ENCODE measurements around the gene PURA. TPM values are rescaled to one million over a fixed set of nuclear protein-coding genes. Genes with fewer than 3 reads are reported as not detected.

Gene PURA
- total RNA-seq, 1 experiment from 2014 or later, result 20.1 TPM

DNA sequence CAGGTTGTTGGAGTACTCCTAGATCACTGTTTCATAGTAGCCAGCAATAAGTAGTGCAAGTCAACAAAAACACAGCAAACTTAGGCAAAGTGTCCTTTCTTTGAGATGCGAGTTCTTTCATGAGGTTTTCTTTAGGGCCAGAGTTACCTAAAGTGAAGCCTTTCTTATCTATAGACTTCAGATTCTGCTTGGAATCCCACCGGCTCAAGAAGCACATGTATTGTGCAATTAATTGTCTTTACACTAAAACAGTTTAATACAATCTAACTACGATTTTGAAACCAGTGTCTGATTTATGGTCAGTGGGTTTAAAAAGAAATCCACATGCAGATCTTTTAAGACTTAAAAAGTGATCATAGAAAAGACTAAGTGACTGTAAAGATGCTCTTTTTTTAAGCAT, 3.6 kb downstream of the PURA start:
- intact Hi-C loops (cut with micrococcal nuclease), result no loop called here
- H3K4me1 Mint-ChIP-seq (ENCODE audit: insufficient read depth, unreplicated experiment), result peaks cover 47% of the 10 kb centered on the region
- no peaks in the 10 kb centered on the region for H3K27me3 Mint-ChIP-seq (ENCODE audit: insufficient read depth, unreplicated experiment)
- ChIA-PET CTCF (interaction anchor here (0.7 to 8.5 kb wide), 13 partner anchors 9 to 330 kb away, joined by 3 to 89 read pairs (median 5); partner anchors contain the start of gene HBEGF), POLR2A (interaction anchor here (0.5 to 10.9 kb wide), 11 partner anchors 9 to 573 kb away, joined by 3 to 147 read pairs (median 4); partner anchors contain the start of genes CYSTM1 and HARS1)
- H3K4me3 Mint-ChIP-seq (ENCODE audit: unreplicated experiment), result peak overlapping the region; percentile 88
- no peak for DNase-seq (ENCODE audit: unreplicated experiment)
- TF ChIP-seq, protein P1, sequence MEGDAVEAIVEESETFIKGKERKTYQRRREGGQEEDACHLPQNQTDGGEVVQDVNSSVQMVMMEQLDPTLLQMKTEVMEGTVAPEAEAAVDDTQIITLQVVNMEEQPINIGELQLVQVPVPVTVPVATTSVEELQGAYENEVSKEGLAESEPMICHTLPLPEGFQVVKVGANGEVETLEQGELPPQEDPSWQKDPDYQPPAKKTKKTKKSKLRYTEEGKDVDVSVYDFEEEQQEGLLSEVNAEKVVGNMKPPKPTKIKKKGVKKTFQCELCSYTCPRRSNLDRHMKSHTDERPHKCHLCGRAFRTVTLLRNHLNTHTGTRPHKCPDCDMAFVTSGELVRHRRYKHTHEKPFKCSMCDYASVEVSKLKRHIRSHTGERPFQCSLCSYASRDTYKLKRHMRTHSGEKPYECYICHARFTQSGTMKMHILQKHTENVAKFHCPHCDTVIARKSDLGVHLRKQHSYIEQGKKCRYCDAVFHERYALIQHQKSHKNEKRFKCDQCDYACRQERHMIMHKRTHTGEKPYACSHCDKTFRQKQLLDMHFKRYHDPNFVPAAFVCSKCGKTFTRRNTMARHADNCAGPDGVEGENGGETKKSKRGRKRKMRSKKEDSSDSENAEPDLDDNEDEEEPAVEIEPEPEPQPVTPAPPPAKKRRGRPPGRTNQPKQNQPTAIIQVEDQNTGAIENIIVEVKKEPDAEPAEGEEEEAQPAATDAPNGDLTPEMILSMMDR (IDR thresholded peaks at IDR 0.05; ENCODE audit: unreplicated experiment), result no peak
- no peaks in the 10 kb centered on the region for H3K9me3 Mint-ChIP-seq (ENCODE audit: unreplicated experiment)
- no TSS peak for BruUV-seq (replicated peaks)
- peaks cover 10% of the 10 kb centered on the region for H3K36me3 Mint-ChIP-seq (ENCODE audit: insufficient read depth, unreplicated experiment)
- no peak overlapping the region for H3K27ac Mint-ChIP-seq (ENCODE audit: low read depth, unreplicated experiment)

DNA sequence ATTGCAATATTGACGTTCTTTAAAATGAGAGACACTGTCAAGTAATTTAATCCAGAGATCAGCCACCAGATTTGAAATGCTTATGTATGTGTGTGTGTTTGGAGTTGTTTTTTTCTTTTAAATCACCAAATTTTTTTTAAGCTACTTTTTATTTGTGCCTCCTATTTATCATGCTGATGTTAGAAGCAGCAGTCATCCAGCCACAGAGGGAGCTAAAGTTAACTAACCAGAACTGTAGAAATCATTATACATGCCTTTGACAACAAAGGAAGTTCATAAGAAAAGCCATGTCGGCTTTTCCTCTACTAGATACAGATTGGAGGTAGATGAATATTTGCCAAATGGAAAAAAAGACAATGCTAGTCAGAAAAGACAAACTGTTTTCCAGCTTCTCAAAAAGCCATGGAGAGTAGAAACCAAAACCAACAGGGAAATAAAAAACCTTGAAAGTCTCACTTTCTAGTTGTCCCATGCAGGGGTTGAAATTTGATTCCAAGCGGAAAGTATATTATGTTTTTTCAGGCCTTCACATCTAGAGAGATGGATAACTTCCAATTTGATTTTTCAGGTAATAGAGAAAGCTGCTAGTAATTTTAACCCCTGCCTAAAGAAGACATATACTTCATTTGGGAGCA, 4.5 kb downstream of the PURA start:
- POLR2A ChIA-PET, result interaction anchor here (0.5 to 10.9 kb wide), 7 partner anchors 11 to 556 kb away, joined by 3 to 147 read pairs (median 3); no protein-coding TSS in a partner anchor
- BruUV-seq (replicated peaks), result no TSS peak
- Mint-ChIP-seq H3K27ac (ENCODE audit: low read depth, unreplicated experiment) (peak overlapping the region; percentile 8), H3K9me3 (ENCODE audit: unreplicated experiment) (no peaks in the 10 kb centered on the region), H3K4me1 (ENCODE audit: insufficient read depth, unreplicated experiment) (peaks cover 47% of the 10 kb centered on the region), H3K27me3 (ENCODE audit: insufficient read depth, unreplicated experiment) (no peaks in the 10 kb centered on the region), H3K4me3 (ENCODE audit: unreplicated experiment) (peak overlapping the region; percentile 21), H3K36me3 (ENCODE audit: insufficient read depth, unreplicated experiment) (peaks cover 10% of the 10 kb centered on the region)
- DNase-seq (ENCODE audit: unreplicated experiment), result no peak
- CTCF ChIA-PET, result interaction anchor here (0.6 to 8.5 kb wide), 15 partner anchors 11 to 331 kb away, joined by 3 to 89 read pairs (median 4); no protein-coding TSS in a partner anchor
- intact Hi-C loops (cut with micrococcal nuclease), result no loop called here
- TF ChIP-seq, protein P1 (IDR thresholded peaks at IDR 0.05; ENCODE audit: unreplicated experiment), result no peak

DNA sequence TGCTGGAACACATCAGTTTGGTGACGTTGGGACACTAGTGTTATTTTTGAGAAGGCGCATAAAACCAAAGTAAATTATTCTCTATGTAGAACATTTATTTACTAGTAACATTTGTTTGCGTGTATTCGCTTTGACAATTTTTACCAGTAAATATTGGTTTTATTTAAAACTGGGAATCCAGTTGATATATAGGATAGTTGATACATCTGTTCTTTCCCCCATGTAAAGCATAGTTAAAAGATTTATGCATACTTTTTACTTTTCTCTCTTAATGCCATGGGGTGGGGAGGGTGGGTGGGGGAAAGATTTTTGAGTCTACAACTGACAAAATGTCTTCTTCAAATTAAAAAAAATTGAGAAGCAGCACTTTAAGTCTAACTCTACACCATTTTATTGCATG, 11.7 kb downstream of the PURA start, which contains the start of gene IGIP:
Gene IGIP (plus strand): TSS at position 301 of the 400 bp plus-strand sequence. CDS start 2,540 bp downstream, outside the sequence.
- no peaks in the 10 kb centered on the region for H3K36me3 Mint-ChIP-seq (ENCODE audit: insufficient read depth, unreplicated experiment)
- H3K4me3 Mint-ChIP-seq (ENCODE audit: unreplicated experiment), result no peak within 1 kb of the TSS
- H3K27ac Mint-ChIP-seq (ENCODE audit: low read depth, unreplicated experiment), result no peak within 1 kb of the TSS
- intact Hi-C loops (cut with micrococcal nuclease), result no loop called here
- no peak for DNase-seq (ENCODE audit: unreplicated experiment)
- POLR2A ChIA-PET, result interaction anchor here (0.9 to 5.4 kb wide), 3 partner anchors 12 to 85 kb away, joined by 3 to 53 read pairs (median 3); partner anchors contain the start of gene PURA
- no peaks in the 10 kb centered on the region for H3K9me3 Mint-ChIP-seq (ENCODE audit: unreplicated experiment)
- TF ChIP-seq, protein P1 (IDR thresholded peaks at IDR 0.05; ENCODE audit: unreplicated experiment), result no peak
- peaks cover 15% of the 10 kb centered on the region for H3K4me1 Mint-ChIP-seq (ENCODE audit: insufficient read depth, unreplicated experiment)
- BruUV-seq (replicated peaks), result no TSS peak
- CTCF ChIA-PET, result interaction anchor here (0.6 to 0.8 kb wide), 2 partner anchors 16 to 491 kb away, joined by 3 read pairs; no protein-coding TSS in a partner anchor
- no peaks in the 10 kb centered on the region for H3K27me3 Mint-ChIP-seq (ENCODE audit: insufficient read depth, unreplicated experiment)

DNA sequence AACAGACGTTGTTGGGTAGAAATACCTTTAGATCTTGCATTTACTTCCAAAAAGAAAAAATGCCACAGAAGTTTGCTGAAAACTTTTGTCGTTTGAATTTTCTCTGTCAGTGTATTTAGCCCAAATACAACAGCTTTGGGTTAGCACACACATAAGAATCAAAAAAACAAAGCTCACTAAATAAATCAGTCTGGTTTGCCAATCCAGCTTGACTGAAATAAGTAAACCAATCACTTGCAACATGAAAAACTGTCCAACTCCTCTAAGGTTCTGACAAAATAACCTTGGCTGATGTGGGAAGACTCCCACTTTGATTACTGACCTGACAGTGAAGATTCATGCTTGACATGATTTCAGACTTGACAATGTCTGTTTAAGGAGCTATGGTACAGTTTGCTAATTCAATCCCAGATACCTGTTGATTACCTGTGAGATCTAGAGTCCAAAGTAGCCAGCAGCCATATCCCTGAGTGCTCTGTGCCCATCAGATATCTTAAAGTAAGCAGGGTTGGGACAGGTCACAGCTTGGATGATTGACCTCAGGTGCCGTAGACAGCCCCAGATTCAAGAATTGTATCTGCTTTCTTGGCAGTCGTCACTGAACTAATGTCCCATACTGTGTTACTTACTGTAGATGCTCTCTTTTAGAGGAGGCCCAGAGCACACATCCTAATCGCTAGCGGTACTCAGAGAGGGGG, 12.6 kb downstream of the PURA start:
- no peaks in the 10 kb centered on the region for H3K27me3 Mint-ChIP-seq (ENCODE audit: insufficient read depth, unreplicated experiment)
- TF ChIP-seq, protein P1 (IDR thresholded peaks at IDR 0.05; ENCODE audit: unreplicated experiment), result no peak
- H3K27ac Mint-ChIP-seq (ENCODE audit: low read depth, unreplicated experiment), result no peak overlapping the region
- no peak overlapping the region for H3K4me3 Mint-ChIP-seq (ENCODE audit: unreplicated experiment)
- DNase-seq (ENCODE audit: unreplicated experiment), result no peak
- H3K4me1 Mint-ChIP-seq (ENCODE audit: insufficient read depth, unreplicated experiment), result peaks cover 14% of the 10 kb centered on the region
- no peaks in the 10 kb centered on the region for H3K9me3 Mint-ChIP-seq (ENCODE audit: unreplicated experiment)
- no TSS peak for BruUV-seq (replicated peaks)
- H3K36me3 Mint-ChIP-seq (ENCODE audit: insufficient read depth, unreplicated experiment), result no peaks in the 10 kb centered on the region
- ChIA-PET POLR2A (interaction anchor here (1.1 to 1.5 kb wide), 2 partner anchors 10 to 18 kb away, joined by 3 read pairs; no protein-coding TSS in a partner anchor), CTCF (interaction anchor here (0.6 to 1.6 kb wide), 3 partner anchors 10 to 492 kb away, joined by 3 to 10 read pairs (median 3); no protein-coding TSS in a partner anchor)
- intact Hi-C loops (cut with micrococcal nuclease), result no loop called here
